Osteocyte (in vitro differentiated cells): ENCODE data around the gene ERICH6. TPM values are rescaled to one million over a fixed set of nuclear protein-coding genes. Genes with fewer than 3 reads are reported as not detected.

Source experiments
- DNase-seq: peaks from one replicate; pipeline ENCODE4 v3.0.0; 2021; ENCODE audit warnings: mixed read lengths; ENCODE audit not compliant: unreplicated experiment; ENCODE audit errors: extremely low spot score
- H3K27ac Mint-ChIP-seq: one replicate; pipeline ENCODE4 v1.8.0; 2021; ENCODE audit warnings: mild to moderate bottlenecking, mixed read lengths; ENCODE audit not compliant: unreplicated experiment
- H3K27me3 Mint-ChIP-seq: one replicate; pipeline ENCODE4 v1.8.0; 2021; ENCODE audit warnings: mixed read lengths; ENCODE audit not compliant: unreplicated experiment
- H3K36me3 Mint-ChIP-seq: one replicate; pipeline ENCODE4 v1.8.0; 2021; ENCODE audit warnings: mixed read lengths; ENCODE audit not compliant: unreplicated experiment
- H3K4me1 Mint-ChIP-seq: one replicate; pipeline ENCODE4 v1.8.0; 2021; ENCODE audit warnings: mixed read lengths; ENCODE audit not compliant: unreplicated experiment
- H3K4me3 Mint-ChIP-seq: one replicate; pipeline ENCODE4 v1.8.0; 2021; ENCODE audit warnings: mild to moderate bottlenecking, moderate library complexity, mixed read lengths; ENCODE audit not compliant: unreplicated experiment
- H3K9me3 Mint-ChIP-seq: one replicate; pipeline ENCODE4 v1.8.0; 2021; ENCODE audit warnings: mixed read lengths; ENCODE audit not compliant: unreplicated experiment
- long read RNA-seq: library from polyadenylated mRNA; unstranded; transcript quantifications from one replicate; pipeline ENCODE4 v2.0.0, GENCODE V29; 2021
- total RNA-seq: library from RNA; stranded (reverse); gene quantifications from 2 replicates; pipeline ENCODE4 v1.2.1, GENCODE V29; 2021
- TF ChIP-seq, protein P1 (sequence below): fragments of 200-600 bp; sonication (generic); IDR thresholded peaks from 2 replicates; pipeline ENCODE4 v1.5.0; 2021; ENCODE audit warnings: antibody characterized with exemption, mild to moderate bottlenecking, moderate library complexity

Gene ERICH6
- total RNA-seq, result 0.83 TPM in 1 of 2 replicates, not detected in the other
- long read RNA-seq, partial matches to known transcripts, result 0 of 1 reads
- long read RNA-seq, other reads (novel, unspliced or antisense), result 1 of 1 reads

DNA sequence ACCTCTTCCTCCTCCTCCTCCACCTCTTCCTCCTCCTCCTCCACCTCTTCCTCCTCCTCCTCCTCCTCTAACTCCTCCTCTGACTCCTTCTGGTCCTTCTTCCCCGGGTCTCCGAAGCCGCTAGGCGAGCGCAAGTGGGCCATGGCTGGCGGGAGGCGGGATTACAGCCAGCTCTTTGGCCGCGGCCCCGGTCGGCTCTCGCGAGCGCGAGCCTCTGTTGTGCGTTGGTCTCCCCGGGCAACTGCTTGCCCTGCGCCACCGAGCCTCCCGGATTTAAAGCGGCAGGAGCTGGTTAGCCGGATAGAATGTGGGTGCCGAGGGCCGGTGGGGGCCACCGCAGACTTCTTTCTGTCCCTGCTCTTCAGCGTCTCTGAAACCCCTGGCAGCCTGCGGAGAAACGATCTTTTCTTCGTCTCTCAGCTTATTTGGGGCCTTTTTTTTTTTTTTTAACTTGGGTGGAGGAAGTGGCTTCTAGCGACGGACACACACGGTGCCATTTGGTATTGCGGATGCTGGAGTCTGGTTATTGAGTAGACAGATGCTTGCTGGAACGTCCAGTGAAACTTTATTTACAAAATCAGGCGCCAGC is at the start of gene ERICH6:
Gene ERICH6 (minus strand): TSS at position 165 of the 589 bp plus-strand sequence. CDS start 22 bp downstream, at position 143.
- Mint-ChIP-seq H3K27ac (peak within 1 kb of the TSS; percentile 98), H3K4me3 (peak within 1 kb of the TSS; percentile 96), H3K4me1 (peaks cover 13% of the 10 kb centered on the region), H3K27me3 (no peaks in the 10 kb centered on the region), H3K36me3 (peaks cover 8% of the 10 kb centered on the region), H3K9me3 (peaks cover 10% of the 10 kb centered on the region)
- peak; percentile 97 for DNase-seq
- TF ChIP-seq, protein P1, sequence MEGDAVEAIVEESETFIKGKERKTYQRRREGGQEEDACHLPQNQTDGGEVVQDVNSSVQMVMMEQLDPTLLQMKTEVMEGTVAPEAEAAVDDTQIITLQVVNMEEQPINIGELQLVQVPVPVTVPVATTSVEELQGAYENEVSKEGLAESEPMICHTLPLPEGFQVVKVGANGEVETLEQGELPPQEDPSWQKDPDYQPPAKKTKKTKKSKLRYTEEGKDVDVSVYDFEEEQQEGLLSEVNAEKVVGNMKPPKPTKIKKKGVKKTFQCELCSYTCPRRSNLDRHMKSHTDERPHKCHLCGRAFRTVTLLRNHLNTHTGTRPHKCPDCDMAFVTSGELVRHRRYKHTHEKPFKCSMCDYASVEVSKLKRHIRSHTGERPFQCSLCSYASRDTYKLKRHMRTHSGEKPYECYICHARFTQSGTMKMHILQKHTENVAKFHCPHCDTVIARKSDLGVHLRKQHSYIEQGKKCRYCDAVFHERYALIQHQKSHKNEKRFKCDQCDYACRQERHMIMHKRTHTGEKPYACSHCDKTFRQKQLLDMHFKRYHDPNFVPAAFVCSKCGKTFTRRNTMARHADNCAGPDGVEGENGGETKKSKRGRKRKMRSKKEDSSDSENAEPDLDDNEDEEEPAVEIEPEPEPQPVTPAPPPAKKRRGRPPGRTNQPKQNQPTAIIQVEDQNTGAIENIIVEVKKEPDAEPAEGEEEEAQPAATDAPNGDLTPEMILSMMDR, result no peak

DNA sequence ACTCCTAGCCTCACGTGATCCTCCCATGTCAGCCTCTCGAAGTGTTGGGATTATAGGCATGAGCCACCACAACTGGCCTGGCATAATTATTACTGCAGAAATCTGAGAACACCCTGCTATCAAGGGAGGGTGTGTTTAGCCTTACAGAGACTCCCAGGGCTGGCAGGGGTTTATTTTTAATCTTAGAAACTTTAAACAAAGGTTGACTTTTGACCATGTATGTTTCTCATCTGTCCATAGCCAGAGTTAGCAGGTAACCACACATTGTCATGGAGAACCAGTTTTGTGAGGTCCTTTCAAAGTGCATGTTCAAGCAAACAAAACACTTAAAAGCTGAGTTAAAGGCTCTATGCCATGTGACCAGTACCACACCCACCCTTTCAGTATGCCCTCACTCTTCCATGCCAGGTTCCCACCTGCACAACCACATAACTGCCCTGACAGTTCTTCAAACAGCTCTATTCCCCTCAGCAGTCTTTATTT is 48.1 kb upstream of the ERICH6 start:
- Mint-ChIP-seq H3K27me3 (no peaks in the 10 kb centered on the region), H3K27ac (no peak overlapping the region), H3K9me3 (no peaks in the 10 kb centered on the region), H3K4me3 (no peak overlapping the region), H3K4me1 (peaks cover 36% of the 10 kb centered on the region), H3K36me3 (peaks cover 15% of the 10 kb centered on the region)
- TF ChIP-seq, protein P1, result no peak
- DNase-seq, result no peak

GRCh38 chr3:150749255-150749654 is 45.5 kb upstream of the ERICH6 start:
- Mint-ChIP-seq H3K27ac (no peak overlapping the region), H3K36me3 (peaks cover 15% of the 10 kb centered on the region), H3K4me3 (no peak overlapping the region), H3K27me3 (no peaks in the 10 kb centered on the region), H3K4me1 (peaks cover 48% of the 10 kb centered on the region), H3K9me3 (no peaks in the 10 kb centered on the region)
- no peak for DNase-seq
- TF ChIP-seq, protein P1, result no peak

GRCh38 chr3:150748684-150749047 is 44.9 kb upstream of the ERICH6 start:
- H3K36me3 Mint-ChIP-seq, result peaks cover 10% of the 10 kb centered on the region
- TF ChIP-seq, protein P1, result no peak
- H3K9me3 Mint-ChIP-seq, result no peaks in the 10 kb centered on the region
- no peak overlapping the region for H3K4me3 Mint-ChIP-seq
- peaks cover 54% of the 10 kb centered on the region for H3K4me1 Mint-ChIP-seq
- no peaks in the 10 kb centered on the region for H3K27me3 Mint-ChIP-seq
- H3K27ac Mint-ChIP-seq, result no peak overlapping the region
- no peak for DNase-seq

DNA sequence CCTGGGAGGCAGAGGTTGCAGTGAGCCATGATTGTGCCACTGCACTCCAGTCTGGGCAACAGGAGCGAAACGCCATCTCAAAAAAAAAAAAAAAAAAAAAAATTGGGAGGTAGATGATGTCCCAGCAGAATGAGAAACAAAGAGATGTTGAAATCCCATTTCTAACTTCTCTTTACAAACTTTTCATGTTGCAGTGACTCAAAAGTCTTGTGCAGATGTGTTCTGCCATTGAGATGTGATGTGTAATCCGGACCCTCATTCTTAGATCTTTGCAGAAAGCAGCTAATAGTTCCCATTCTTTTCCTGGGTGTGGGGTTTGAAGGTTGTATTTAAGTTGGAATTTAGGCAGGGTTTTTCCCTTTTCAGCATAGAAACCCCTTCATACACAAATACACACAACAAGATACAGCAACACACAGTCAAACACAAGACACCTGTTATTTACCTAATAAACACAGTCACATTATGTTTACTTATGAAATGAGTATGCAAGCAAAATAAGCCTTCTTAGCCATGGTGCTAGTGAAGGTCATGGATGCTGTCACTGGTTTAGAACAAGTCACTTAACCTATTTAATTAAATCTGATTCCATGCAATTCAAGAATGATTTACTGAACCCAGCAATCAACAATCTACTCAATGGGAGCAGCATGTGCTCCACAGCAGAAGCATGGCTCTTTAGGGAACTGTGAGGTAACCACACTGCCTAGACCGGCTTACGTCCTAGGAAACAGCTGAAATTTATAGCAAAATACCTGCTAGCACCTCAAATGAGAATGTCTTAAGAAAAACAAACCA is 44.4 kb upstream of the ERICH6 start:
- no peaks in the 10 kb centered on the region for H3K27me3 Mint-ChIP-seq
- DNase-seq, result no peak
- H3K36me3 Mint-ChIP-seq, result peaks cover 8% of the 10 kb centered on the region
- H3K9me3 Mint-ChIP-seq, result no peaks in the 10 kb centered on the region
- TF ChIP-seq, protein P1, result no peak
- H3K4me3 Mint-ChIP-seq, result no peak overlapping the region
- H3K4me1 Mint-ChIP-seq, result peaks cover 58% of the 10 kb centered on the region
- no peak overlapping the region for H3K27ac Mint-ChIP-seq
